Astrocyte of the cerebellum (primary cell): ENCODE data around the gene DENND6B.

Source experiments
- DNase-seq: peaks from one replicate; pipeline ENCODE4 v3.0.0-alpha.2; 2011; ENCODE audit warnings: low read depth
- H3K4me3 ChIP-seq: 2 replicates; pipeline ENCODE4 v1.5.1; 2011; ENCODE audit warnings: mild to moderate bottlenecking, low read depth, low read length, moderate library complexity
- CTCF ChIP-seq: IDR thresholded peaks from 2 replicates; pipeline ENCODE4 v1.5.1; 2012; ENCODE audit warnings: low read length, low read depth, moderate library complexity, mild to moderate bottlenecking; ENCODE audit errors: missing control alignments
- in situ Hi-C: cut with HindIII; loops from 2 replicates; pipeline ENCODE4 v1.10.0; 2017; ENCODE audit warnings: low sequenced_read_pairs

DENND6B gene

GRCh38 chr22:50272044-50272802 lies 54.6 kb downstream of the DENND6B start:
- no peak overlapping the region for H3K4me3 ChIP-seq
- no peak for TF ChIP-seq CTCF
- in situ Hi-C loops, result no loop called here
- no peak for DNase-seq

GRCh38 chr22:50271519-50271970 lies 55.3 kb downstream of the DENND6B start:
- in situ Hi-C loops, result no loop called here
- TF ChIP-seq CTCF, result no peak
- no peak for DNase-seq
- peak overlapping the region; percentile 52 for H3K4me3 ChIP-seq

- TF ChIP-seq CTCF, result no peak
- DNase-seq, result no peak
- H3K4me3 ChIP-seq, result peak overlapping the region; percentile 52
- in situ Hi-C loops, result no loop called here
These were observed 56.0 kb downstream of the DENND6B start for GRCh38 chr22:50270666-50271394.

GRCh38 chr22:50269970-50270665 lies 56.7 kb downstream of the DENND6B start, which contains the start of gene MAPK11:
TSS of gene MAPK11 (minus strand) at chr22:50270380. CDS start at chr22:50270292, 88 bp downstream.
- in situ Hi-C loops, result no loop called here
- H3K4me3 ChIP-seq, result peak within 1 kb of the TSS; percentile 52
- DNase-seq, result no peak
- no peak for TF ChIP-seq CTCF

GRCh38 chr22:50269573-50269969 lies 57.2 kb downstream of the DENND6B start:
- no peak for DNase-seq
- H3K4me3 ChIP-seq, result peak overlapping the region; percentile 52
- in situ Hi-C loops, result no loop called here

More at GRCh38 chr22:50269573-50269969, 57.2 kb downstream of the DENND6B start:
- TF ChIP-seq CTCF, result no peak
